H1 (cell line): ENCODE measurements around the gene DGKI.

Experiments used
- CBX8 ChIP-seq: fragments of 300-800, 300-1000 bp; sonication (generic); IDR thresholded peaks from 2 replicates; pipeline ENCODE4 v1.7.1; 2016; ENCODE audit warnings: low read depth, low read length, borderline replicate concordance
- EP300 ChIP-seq, 2 experiments: IDR thresholded peaks; 1 replicate in 1 of 2; 2 replicates in 1 of 2; pipeline ENCODE4 v1.6.1; 2011 to 2012; ENCODE audit warnings: low read depth in 2 of 2, low read length in 2 of 2, mild to moderate bottlenecking in 2 of 2, borderline replicate concordance in 1 of 2, inconsistent platforms in 1 of 2, moderate library complexity in 1 of 2
- EZH2 ChIP-seq: fragments of 200-600 bp; sonication (generic); IDR thresholded peaks from 2 replicates; pipeline ENCODE4 v1.7.1; 2012; ENCODE audit warnings: low read depth, mild to moderate bottlenecking, moderate library complexity, low read length, inconsistent platforms; ENCODE audit not compliant: severe bottlenecking
- GABPA ChIP-seq: IDR thresholded peaks from 2 replicates; pipeline ENCODE4 v1.6.1; 2011; ENCODE audit warnings: mild to moderate bottlenecking, low read length, moderate library complexity, borderline replicate concordance; ENCODE audit not compliant: insufficient read depth
- NRF1 ChIP-seq: IDR thresholded peaks from 2 replicates; pipeline ENCODE4 v1.6.1; 2011; ENCODE audit warnings: mild to moderate bottlenecking, low read depth, low read length, improper control_type of control experiment
- POLR2AphosphoS5 ChIP-seq: IDR thresholded peaks from 2 replicates; pipeline ENCODE4 v1.6.1; 2011; ENCODE audit warnings: low read depth, low read length
- RAD21 ChIP-seq, 2 experiments: IDR thresholded peaks in 1 of 2; conservative IDR thresholded peaks in 1 of 2; 2 replicates each; pipeline ENCODE4 v1.6.1; 2011; ENCODE audit warnings: low read depth in 2 of 2, low read length in 2 of 2, improper control_type of control experiment in 1 of 2, inconsistent platforms in 1 of 2, mild to moderate bottlenecking in 1 of 2, moderate library complexity in 1 of 2
- RFX5 ChIP-seq: IDR thresholded peaks from 2 replicates; pipeline ENCODE4 v1.6.1; 2011; ENCODE audit warnings: low read depth, low read length, improper control_type of control experiment, borderline replicate concordance
- RXRA ChIP-seq: IDR thresholded peaks from 2 replicates; pipeline ENCODE4 v1.6.1; 2011; ENCODE audit warnings: low read depth, mild to moderate bottlenecking, low read length, moderate library complexity; ENCODE audit not compliant: insufficient read depth
- TAF1 ChIP-seq: IDR thresholded peaks from 2 replicates; pipeline ENCODE4 v1.6.1; 2011; ENCODE audit warnings: mild to moderate bottlenecking, low read depth, low read length
- YY1 ChIP-seq: IDR thresholded peaks from 2 replicates; pipeline ENCODE4 v1.6.1; 2011; ENCODE audit warnings: low read depth, mild to moderate bottlenecking, low read length
- TF ChIP-seq, protein P1 (sequence below), 3 experiments: IDR thresholded peaks; 1 replicate in 2 of 3; 2 replicates in 1 of 3; pipeline versions ENCODE4 v1.5.1 to v1.6.1; 2011; ENCODE audit warnings: low read length in 3 of 3, mild to moderate bottlenecking in 3 of 3, inconsistent platforms in 2 of 3, low read depth in 1 of 3, moderate library complexity in 1 of 3; ENCODE audit not compliant: insufficient read depth in 1 of 3; ENCODE audit errors: control extremely low read depth in 1 of 3
- TF ChIP-seq, protein P2 (sequence below): IDR thresholded peaks from 2 replicates; pipeline ENCODE4 v1.6.1; 2011; ENCODE audit warnings: low read depth, mild to moderate bottlenecking, low read length; ENCODE audit not compliant: insufficient read depth

DNA sequence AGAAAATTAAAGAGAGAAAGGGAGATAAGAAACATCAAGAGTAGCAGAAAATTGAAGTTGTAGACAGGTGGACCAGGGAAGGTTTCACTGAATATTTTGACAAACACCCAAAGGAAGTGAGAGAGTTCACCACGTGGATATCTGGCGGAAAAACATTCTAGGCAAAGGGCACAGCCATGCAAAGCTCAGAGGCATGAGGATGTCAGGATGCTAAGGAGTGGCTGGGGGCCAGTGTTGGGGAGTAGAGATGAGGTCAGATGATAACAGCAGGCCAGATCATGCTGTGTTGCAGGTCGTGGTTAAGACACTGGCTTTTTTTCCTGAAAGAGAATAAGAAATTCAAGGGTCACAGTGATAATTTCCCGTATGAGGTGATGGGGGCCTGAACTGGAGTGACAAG lies 181.9 kb downstream of the DGKI start:
- TF ChIP-seq CBX8 (no peak), NRF1 (no peak), EZH2 (no peak), POLR2AphosphoS5 (no peak), RAD21 (IDR thresholded peaks at IDR 0.05 in 1 of 2, conservative IDR thresholded peaks at IDR 0.05 in 1 of 2; ENCODE audit: low read depth in 2 of 2, low read length in 2 of 2) (no peak), TAF1 (no peak), YY1 (no peak), RFX5 (no peak), RXRA (no peak), EP300 (IDR thresholded peaks at IDR 0.05; ENCODE audit: borderline replicate concordance in 1 of 2, low read depth in 2 of 2, low read length in 2 of 2) (no peak), GABPA (no peak)
- TF ChIP-seq, protein P1, sequence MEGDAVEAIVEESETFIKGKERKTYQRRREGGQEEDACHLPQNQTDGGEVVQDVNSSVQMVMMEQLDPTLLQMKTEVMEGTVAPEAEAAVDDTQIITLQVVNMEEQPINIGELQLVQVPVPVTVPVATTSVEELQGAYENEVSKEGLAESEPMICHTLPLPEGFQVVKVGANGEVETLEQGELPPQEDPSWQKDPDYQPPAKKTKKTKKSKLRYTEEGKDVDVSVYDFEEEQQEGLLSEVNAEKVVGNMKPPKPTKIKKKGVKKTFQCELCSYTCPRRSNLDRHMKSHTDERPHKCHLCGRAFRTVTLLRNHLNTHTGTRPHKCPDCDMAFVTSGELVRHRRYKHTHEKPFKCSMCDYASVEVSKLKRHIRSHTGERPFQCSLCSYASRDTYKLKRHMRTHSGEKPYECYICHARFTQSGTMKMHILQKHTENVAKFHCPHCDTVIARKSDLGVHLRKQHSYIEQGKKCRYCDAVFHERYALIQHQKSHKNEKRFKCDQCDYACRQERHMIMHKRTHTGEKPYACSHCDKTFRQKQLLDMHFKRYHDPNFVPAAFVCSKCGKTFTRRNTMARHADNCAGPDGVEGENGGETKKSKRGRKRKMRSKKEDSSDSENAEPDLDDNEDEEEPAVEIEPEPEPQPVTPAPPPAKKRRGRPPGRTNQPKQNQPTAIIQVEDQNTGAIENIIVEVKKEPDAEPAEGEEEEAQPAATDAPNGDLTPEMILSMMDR (IDR thresholded peaks at IDR 0.05; ENCODE audit: control extremely low read depth in 1 of 3, insufficient read depth in 1 of 3, low read depth in 1 of 3, low read length in 3 of 3), result no peak
- TF ChIP-seq, protein P2, sequence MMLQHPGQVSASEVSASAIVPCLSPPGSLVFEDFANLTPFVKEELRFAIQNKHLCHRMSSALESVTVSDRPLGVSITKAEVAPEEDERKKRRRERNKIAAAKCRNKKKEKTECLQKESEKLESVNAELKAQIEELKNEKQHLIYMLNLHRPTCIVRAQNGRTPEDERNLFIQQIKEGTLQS, result no peak
